Vagina (tissue), 2 donors: Measurements from ENCODE around the gene CETP. TPM values are rescaled to one million over a fixed set of nuclear protein-coding genes. Genes with fewer than 3 reads are reported as not detected.

Experiments
- DNase-seq, 2 donors: peaks; one replicate each; pipeline ENCODE4 v3.0.0-alpha.2; 2017; ENCODE audit errors: extremely low spot score in 2 of 2
- H3K27ac ChIP-seq: fragments of 200-600 bp; sonication (generic); one replicate; pipeline ENCODE4 v1.5.1; 2019
- H3K27me3 ChIP-seq: fragments of 200-600 bp; sonication (generic); one replicate; pipeline ENCODE4 v1.5.1; 2019
- H3K36me3 ChIP-seq, 2 donors: fragments of 200-600 bp; sonication (generic); one replicate each; pipeline ENCODE4 v1.5.1; 2017 to 2019
- H3K4me1 ChIP-seq: fragments of 200-600 bp; sonication (generic); one replicate; pipeline ENCODE4 v1.5.1; 2019
- H3K4me3 ChIP-seq, 2 donors: fragments of 200-600 bp; sonication (generic); 1 replicate in 1 of 2; 2 replicates in 1 of 2; pipeline ENCODE4 v1.5.1; 2016 to 2019
- H3K9me3 ChIP-seq: fragments of 200-600 bp; sonication (generic); one replicate; pipeline ENCODE4 v1.5.1; 2019
- POLR2A ChIP-seq, 2 donors: fragments of 450-650 bp; IDR thresholded peaks; one replicate each; pipeline ENCODE4 v1.6.1; 2017; ENCODE audit warnings: antibody characterized with exemption in 2 of 2, mild to moderate bottlenecking in 2 of 2, moderate library complexity in 2 of 2
- POLR2AphosphoS5 ChIP-seq, 2 donors: sonication (generic); formaldehyde crosslinking; IDR thresholded peaks; one replicate each; pipeline ENCODE4 v1.9.0; 2017; ENCODE audit warnings: antibody characterized with exemption in 2 of 2, mild to moderate bottlenecking in 2 of 2, low read depth in 1 of 2; ENCODE audit not compliant: insufficient read depth in 1 of 2
- intact Hi-C: fragments of 100-400 bp; cut with DNase I; formaldehyde crosslinking; loops from one replicate; pipeline ENCODE4 v1.15.1; 2023
- total RNA-seq: library from RNA; depleted of rRNA; stranded (reverse); fragments of >200 nt; gene quantifications from one replicate; pipeline ENCODE4 v1.2.3, GENCODE V29; 2016
- TF ChIP-seq, protein P1 (sequence below), 3 experiments: fragments of 450-650 bp in 2 of 3; fragments of 200-600 bp in 1 of 3; sonication (generic) in 1 of 3; IDR thresholded peaks; one replicate each; pipeline ENCODE4 v1.5.1; 2017 to 2019; ENCODE audit warnings: antibody characterized with exemption in 3 of 3, mild to moderate bottlenecking in 2 of 3, moderate library complexity in 2 of 3

CETP gene
- total RNA-seq, 1 donor from 2014 or later: not detected

DNA sequence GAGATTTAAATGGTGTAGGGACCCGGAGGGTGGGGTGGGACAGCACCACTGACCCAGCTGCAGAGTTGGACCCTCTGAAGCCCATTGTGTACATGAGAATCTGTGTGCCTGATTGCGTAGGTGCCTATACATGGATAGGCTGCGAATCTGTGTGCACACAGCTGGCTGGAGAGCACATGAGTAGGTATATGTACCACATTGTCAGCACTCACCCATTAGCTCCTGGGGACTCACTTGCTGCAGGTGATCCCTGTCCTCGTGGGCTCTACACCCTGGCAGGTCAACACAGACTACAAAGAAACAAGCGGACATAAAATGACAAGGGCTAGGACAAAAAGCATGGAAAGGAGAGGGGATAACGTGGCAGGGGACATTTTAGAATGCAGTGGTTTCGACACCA is 11.3 kb upstream of the CETP start:
- Histone ChIP-seq H3K4me1 (no peaks in the 10 kb centered on the region), H3K36me3 (peaks cover 0 to 11% of the 10 kb centered on the region in 2 donors), H3K9me3 (no peaks in the 10 kb centered on the region), H3K27ac (no peak overlapping the region), H3K27me3 (no peaks in the 10 kb centered on the region), H3K4me3 (no peak overlapping the region)
- TF ChIP-seq POLR2AphosphoS5 (IDR thresholded peaks at IDR 0.05; ENCODE audit: insufficient read depth in 1 of 2, low read depth in 1 of 2): no peak
- TF ChIP-seq, protein P1, sequence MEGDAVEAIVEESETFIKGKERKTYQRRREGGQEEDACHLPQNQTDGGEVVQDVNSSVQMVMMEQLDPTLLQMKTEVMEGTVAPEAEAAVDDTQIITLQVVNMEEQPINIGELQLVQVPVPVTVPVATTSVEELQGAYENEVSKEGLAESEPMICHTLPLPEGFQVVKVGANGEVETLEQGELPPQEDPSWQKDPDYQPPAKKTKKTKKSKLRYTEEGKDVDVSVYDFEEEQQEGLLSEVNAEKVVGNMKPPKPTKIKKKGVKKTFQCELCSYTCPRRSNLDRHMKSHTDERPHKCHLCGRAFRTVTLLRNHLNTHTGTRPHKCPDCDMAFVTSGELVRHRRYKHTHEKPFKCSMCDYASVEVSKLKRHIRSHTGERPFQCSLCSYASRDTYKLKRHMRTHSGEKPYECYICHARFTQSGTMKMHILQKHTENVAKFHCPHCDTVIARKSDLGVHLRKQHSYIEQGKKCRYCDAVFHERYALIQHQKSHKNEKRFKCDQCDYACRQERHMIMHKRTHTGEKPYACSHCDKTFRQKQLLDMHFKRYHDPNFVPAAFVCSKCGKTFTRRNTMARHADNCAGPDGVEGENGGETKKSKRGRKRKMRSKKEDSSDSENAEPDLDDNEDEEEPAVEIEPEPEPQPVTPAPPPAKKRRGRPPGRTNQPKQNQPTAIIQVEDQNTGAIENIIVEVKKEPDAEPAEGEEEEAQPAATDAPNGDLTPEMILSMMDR (IDR thresholded peaks at IDR 0.05): no peak
- intact Hi-C loops: no loop called here
- DNase-seq: no peak

DNA sequence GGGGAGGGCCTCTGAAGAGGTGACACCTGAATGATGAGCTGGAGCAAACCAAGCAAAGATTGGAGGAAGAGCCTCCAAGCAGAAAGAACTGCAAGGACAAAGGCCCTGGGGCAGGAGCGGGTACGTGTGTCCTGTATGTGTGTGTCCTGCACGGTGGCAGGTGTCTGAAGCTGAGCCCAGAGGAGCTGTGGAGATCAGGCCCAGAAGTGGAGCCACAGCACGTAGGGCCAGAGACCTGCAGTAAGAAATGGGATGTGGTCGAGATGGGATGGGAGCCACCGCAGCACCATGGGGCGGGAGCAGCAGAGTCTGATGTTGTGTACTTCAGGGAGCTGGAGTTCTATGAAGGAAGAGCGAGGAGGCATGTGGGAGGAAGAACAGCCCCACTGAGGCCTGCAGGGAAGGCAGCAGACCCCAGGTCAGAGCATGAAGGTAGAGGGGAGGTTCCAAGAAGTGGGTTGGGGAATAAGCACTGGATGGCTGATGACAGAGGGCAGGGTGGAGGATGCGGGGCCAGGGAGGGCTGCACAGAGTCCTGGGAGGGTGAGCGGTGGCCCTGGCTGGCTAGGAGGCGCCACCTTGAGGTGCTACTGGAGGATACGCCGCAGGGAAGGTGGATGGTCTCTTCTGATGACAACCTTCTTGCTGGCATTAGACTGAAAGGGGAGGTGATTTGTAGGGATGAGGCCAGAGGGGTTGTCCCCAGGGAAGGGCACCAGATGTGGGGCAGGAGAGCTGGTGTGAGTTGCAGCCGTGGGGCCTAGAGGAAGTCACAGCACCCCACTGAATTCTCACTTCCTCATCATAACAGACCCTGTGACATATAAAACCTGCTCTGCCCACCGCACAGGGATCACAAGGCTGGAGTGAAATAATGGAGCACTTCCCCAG is 10.6 kb upstream of the CETP start:
- Histone ChIP-seq H3K36me3 (peaks cover 0 to 4% of the 10 kb centered on the region in 2 donors), H3K4me1 (no peaks in the 10 kb centered on the region), H3K27me3 (no peaks in the 10 kb centered on the region), H3K27ac (no peak overlapping the region), H3K4me3 (no peak overlapping the region), H3K9me3 (no peaks in the 10 kb centered on the region)
- no peak for DNase-seq
- intact Hi-C loops: no loop called here
- TF ChIP-seq, protein P1 (IDR thresholded peaks at IDR 0.05): peak in 2 of 3 experiments; percentile 18 to 27
- no peak for TF ChIP-seq POLR2A (IDR thresholded peaks at IDR 0.05)

DNA sequence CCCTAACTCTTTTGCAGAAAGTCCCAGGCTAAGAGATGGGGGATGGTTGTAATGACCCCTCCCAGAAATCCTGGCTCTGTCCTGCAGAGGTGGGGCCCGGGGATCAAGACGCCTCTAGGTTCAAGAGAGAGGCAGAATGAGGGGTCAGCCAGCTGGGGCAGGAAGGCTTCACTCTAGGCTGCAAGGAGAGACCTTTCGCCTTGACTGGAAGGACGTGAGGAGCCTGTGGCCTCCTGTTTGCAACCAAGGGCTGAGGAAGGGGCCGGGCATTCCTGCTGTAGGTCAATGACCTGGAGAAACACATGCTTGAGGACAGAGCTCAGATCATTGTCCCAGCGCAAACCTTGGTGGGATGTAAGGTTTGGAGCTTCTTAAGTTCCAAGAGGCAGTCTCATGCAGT is 8.7 kb upstream of the CETP start:
- no peaks in the 10 kb centered on the region for H3K36me3 ChIP-seq
- no peak overlapping the region for H3K4me3 ChIP-seq
- TF ChIP-seq, protein P1 (IDR thresholded peaks at IDR 0.05): no peak
- TF ChIP-seq POLR2AphosphoS5 (IDR thresholded peaks at IDR 0.05; ENCODE audit: insufficient read depth in 1 of 2, low read depth in 1 of 2) (no peak), POLR2A (IDR thresholded peaks at IDR 0.05) (no peak)
- no peaks in the 10 kb centered on the region for H3K27me3 ChIP-seq
- no peak overlapping the region for H3K27ac ChIP-seq
- H3K4me1 ChIP-seq: no peaks in the 10 kb centered on the region
- no peaks in the 10 kb centered on the region for H3K9me3 ChIP-seq
- intact Hi-C loops: no loop called here
- DNase-seq: no peak

DNA sequence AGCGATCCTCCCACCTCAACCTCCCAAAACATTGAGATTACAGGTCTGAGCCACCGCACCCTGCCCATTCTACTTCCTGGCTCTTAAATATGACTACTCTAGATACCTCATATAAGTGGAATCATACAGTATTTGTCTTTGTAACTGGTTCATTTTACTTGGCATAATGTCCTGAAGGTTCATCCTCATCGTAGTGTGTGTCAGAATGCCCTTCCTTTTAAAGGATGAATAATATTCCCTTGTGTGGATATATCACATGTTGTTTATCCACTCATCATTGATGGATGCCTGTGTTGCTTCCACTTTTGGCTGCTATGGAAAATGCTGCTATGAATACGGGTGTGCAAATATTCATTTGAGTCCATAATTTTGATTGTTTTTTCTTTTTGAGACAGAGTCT is 5.7 kb upstream of the CETP start:
- DNase-seq: no peak
- Histone ChIP-seq H3K9me3 (no peaks in the 10 kb centered on the region), H3K27me3 (no peaks in the 10 kb centered on the region), H3K36me3 (no peaks in the 10 kb centered on the region), H3K4me3 (no peak overlapping the region), H3K27ac (no peak overlapping the region), H3K4me1 (no peaks in the 10 kb centered on the region)
- intact Hi-C loops: no loop called here
- TF ChIP-seq POLR2AphosphoS5 (IDR thresholded peaks at IDR 0.05; ENCODE audit: insufficient read depth in 1 of 2, low read depth in 1 of 2): no peak
- TF ChIP-seq POLR2A (IDR thresholded peaks at IDR 0.05): no peak
- TF ChIP-seq, protein P1 (IDR thresholded peaks at IDR 0.05): no peak

DNA sequence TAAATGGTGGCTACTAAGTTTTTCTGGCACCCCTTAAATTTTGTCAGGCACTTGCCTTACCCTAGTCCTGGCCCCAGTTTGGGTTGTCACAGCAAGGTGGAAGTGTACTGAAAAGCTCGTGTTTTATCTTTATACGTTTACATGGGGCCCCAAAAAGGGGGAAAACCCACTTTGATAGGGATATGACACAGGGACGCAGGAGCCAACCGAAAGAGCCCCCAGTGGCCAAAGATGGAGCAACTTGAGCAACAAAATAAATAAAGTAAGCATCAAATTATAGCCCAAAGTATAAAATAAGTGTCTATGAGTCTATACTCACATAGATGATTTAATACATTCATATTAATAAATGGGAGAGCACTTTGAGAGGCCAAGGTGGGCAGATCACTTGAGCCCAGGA is 5.0 kb upstream of the CETP start:
- Histone ChIP-seq H3K27me3 (no peaks in the 10 kb centered on the region), H3K27ac (no peak overlapping the region), H3K36me3 (no peaks in the 10 kb centered on the region), H3K4me3 (no peak overlapping the region), H3K4me1 (no peaks in the 10 kb centered on the region), H3K9me3 (no peaks in the 10 kb centered on the region)
- intact Hi-C loops: no loop called here
- DNase-seq: no peak
- no peak for TF ChIP-seq POLR2A (IDR thresholded peaks at IDR 0.05)
- TF ChIP-seq POLR2AphosphoS5 (IDR thresholded peaks at IDR 0.05; ENCODE audit: insufficient read depth in 1 of 2, low read depth in 1 of 2): no peak
- TF ChIP-seq, protein P1 (IDR thresholded peaks at IDR 0.05): no peak
